ENCODE measurements around the gene TOMM6.

Gene TOMM6

GRCh38 chr6:41787219-41787917, at the start of gene TOMM6:
Gene TOMM6 (plus strand): TSS chr6:41787694. CDS start chr6:41787698, 4 bp downstream.
- FAIRE-seq = no peak

GRCh38 chr6:41739041-41739440, 48.5 kb upstream of the TOMM6 start:
- no peak for FAIRE-seq

GRCh38 chr6:41740366-41741162, 46.9 kb upstream of the TOMM6 start:
- FAIRE-seq = no peak

GRCh38 chr6:41741625-41742490, 45.6 kb upstream of the TOMM6 start:
- no peak for FAIRE-seq

- no peak for FAIRE-seq
Observed at GRCh38 chr6:41743406-41744235, 43.9 kb upstream of the TOMM6 start.

GRCh38 chr6:41744236-41744787, 43.2 kb upstream of the TOMM6 start:
- FAIRE-seq = no peak

GRCh38 chr6:41746107-41746506, 41.4 kb upstream of the TOMM6 start:
- no peak for FAIRE-seq

- no peak for FAIRE-seq
Observed at GRCh38 chr6:41747256-41748101, 40.0 kb upstream of the TOMM6 start, which contains the start of gene PGC. Gene PGC (minus strand): TSS chr6:41747397. CDS start chr6:41747334, 63 bp downstream.

GRCh38 chr6:41748102-41748477, 39.4 kb upstream of the TOMM6 start:
- FAIRE-seq = no peak

- FAIRE-seq = no peak
Observed at GRCh38 chr6:41748542-41748941, 39.0 kb upstream of the TOMM6 start.

GRCh38 chr6:41750374-41750773, 37.1 kb upstream of the TOMM6 start:
- no peak for FAIRE-seq

- no peak for FAIRE-seq
Observed at GRCh38 chr6:41755895-41756294, 31.6 kb upstream of the TOMM6 start.

GRCh38 chr6:41756354-41756753, 31.1 kb upstream of the TOMM6 start:
- FAIRE-seq = no peak

- FAIRE-seq = no peak
Observed at GRCh38 chr6:41757271-41757670, 30.2 kb upstream of the TOMM6 start.

- no peak for FAIRE-seq
Observed at GRCh38 chr6:41757931-41758640, 29.4 kb upstream of the TOMM6 start.

- FAIRE-seq = no peak
Observed at GRCh38 chr6:41758641-41759035, 28.9 kb upstream of the TOMM6 start.

GRCh38 chr6:41759106-41759904, 28.2 kb upstream of the TOMM6 start:
- no peak for FAIRE-seq

- no peak for FAIRE-seq
Observed at GRCh38 chr6:41759905-41760579, 27.5 kb upstream of the TOMM6 start.

GRCh38 chr6:41763470-41763869, 24.0 kb upstream of the TOMM6 start:
- no peak for FAIRE-seq
